ENCODE measurements around the gene SHCBP1.
"Not testable (repeated sequence)": the region's sequence is repeated elsewhere in the genome, so short reads cannot be mapped to it uniquely, and the experiment has no call there.

The SHCBP1 gene

GRCh38 chr16:46627746-46628145, 6.6 kb upstream of the SHCBP1 start:
- Mint-ChIP-seq H3K9me3 (no peaks in the 10 kb centered on the region), H3K4me3 (no peak overlapping the region), H3K4me1 (no peaks in the 10 kb centered on the region), H3K36me3 (ENCODE audit: insufficient read depth) (no peaks in the 10 kb centered on the region), H3K27ac (ENCODE audit: low read depth) (no peak overlapping the region), H3K27me3 (no peaks in the 10 kb centered on the region)
- no peak for ATAC-seq (replicated peaks; ENCODE audit: extremely low read depth, poor library complexity, severe bottlenecking)
- no peak for DNase-seq (ENCODE audit: low spot score in 2 of 2)

GRCh38 chr16:46626681-46627080, 5.5 kb upstream of the SHCBP1 start:
- not testable (repeated sequence) for H3K4me1 Mint-ChIP-seq; DNase-seq (ENCODE audit: low spot score in 2 of 2); H3K27me3 Mint-ChIP-seq; ATAC-seq (replicated peaks; ENCODE audit: extremely low read depth, poor library complexity, severe bottlenecking); H3K4me3 Mint-ChIP-seq; H3K36me3 Mint-ChIP-seq (ENCODE audit: insufficient read depth); H3K27ac Mint-ChIP-seq (ENCODE audit: low read depth); H3K9me3 Mint-ChIP-seq

- H3K4me1 Mint-ChIP-seq, result peaks cover 19% of the 10 kb centered on the region
- H3K9me3 Mint-ChIP-seq; ATAC-seq (replicated peaks; ENCODE audit: extremely low read depth, poor library complexity, severe bottlenecking); H3K4me3 Mint-ChIP-seq; H3K36me3 Mint-ChIP-seq (ENCODE audit: insufficient read depth); H3K27me3 Mint-ChIP-seq; DNase-seq (ENCODE audit: low spot score in 2 of 2); H3K27ac Mint-ChIP-seq (ENCODE audit: low read depth): not testable (repeated sequence)
Observed at GRCh38 chr16:46624862-46625261, 3.7 kb upstream of the SHCBP1 start.

- H3K27ac Mint-ChIP-seq (ENCODE audit: low read depth); H3K4me3 Mint-ChIP-seq; H3K36me3 Mint-ChIP-seq (ENCODE audit: insufficient read depth); H3K27me3 Mint-ChIP-seq; DNase-seq (ENCODE audit: low spot score in 2 of 2); ATAC-seq (replicated peaks; ENCODE audit: extremely low read depth, poor library complexity, severe bottlenecking); H3K9me3 Mint-ChIP-seq: not testable (repeated sequence)
- H3K4me1 Mint-ChIP-seq, result peaks cover 19% of the 10 kb centered on the region
Observed at GRCh38 chr16:46623707-46624106, 2.5 kb upstream of the SHCBP1 start.

- not testable (repeated sequence) for H3K27ac Mint-ChIP-seq (ENCODE audit: low read depth); DNase-seq (ENCODE audit: low spot score in 2 of 2); H3K9me3 Mint-ChIP-seq; ATAC-seq (replicated peaks; ENCODE audit: extremely low read depth, poor library complexity, severe bottlenecking); H3K36me3 Mint-ChIP-seq (ENCODE audit: insufficient read depth); H3K27me3 Mint-ChIP-seq; H3K4me3 Mint-ChIP-seq
- H3K4me1 Mint-ChIP-seq, result peaks cover 19% of the 10 kb centered on the region
Observed at GRCh38 chr16:46623246-46623645, 2.1 kb upstream of the SHCBP1 start.

GRCh38 chr16:46621934-46622676, 926 bp upstream of the SHCBP1 start:
- Mint-ChIP-seq H3K27me3 (no peaks in the 10 kb centered on the region), H3K36me3 (ENCODE audit: insufficient read depth) (peaks cover 8% of the 10 kb centered on the region), H3K4me3 (peak overlapping the region; percentile 89), H3K4me1 (peaks cover 19% of the 10 kb centered on the region), H3K27ac (ENCODE audit: low read depth) (peak overlapping the region; percentile 91), H3K9me3 (no peaks in the 10 kb centered on the region)
- DNase-seq (ENCODE audit: low spot score in 2 of 2) (no peak), ATAC-seq (replicated peaks; ENCODE audit: extremely low read depth, poor library complexity, severe bottlenecking) (no peak)

GRCh38 chr16:46620266-46621005, 743 bp downstream of the SHCBP1 start:
- no peak for DNase-seq (ENCODE audit: low spot score in 2 of 2)
- H3K4me3 Mint-ChIP-seq, result peak overlapping the region; percentile 89
- H3K27me3 Mint-ChIP-seq, result no peaks in the 10 kb centered on the region
- peak overlapping the region; percentile 91 for H3K27ac Mint-ChIP-seq (ENCODE audit: low read depth)
- H3K9me3 Mint-ChIP-seq, result no peaks in the 10 kb centered on the region
- peaks cover 19% of the 10 kb centered on the region for H3K4me1 Mint-ChIP-seq
- H3K36me3 Mint-ChIP-seq (ENCODE audit: insufficient read depth), result peaks cover 10% of the 10 kb centered on the region
- ATAC-seq (replicated peaks; ENCODE audit: extremely low read depth, poor library complexity, severe bottlenecking), result no peak

GRCh38 chr16:46618516-46618915, 2.7 kb downstream of the SHCBP1 start:
- no peaks in the 10 kb centered on the region for H3K9me3 Mint-ChIP-seq
- H3K36me3 Mint-ChIP-seq (ENCODE audit: insufficient read depth), result peaks cover 10% of the 10 kb centered on the region
- no peak overlapping the region for H3K4me3 Mint-ChIP-seq
- no peak for ATAC-seq (replicated peaks; ENCODE audit: extremely low read depth, poor library complexity, severe bottlenecking)
- H3K27ac Mint-ChIP-seq (ENCODE audit: low read depth), result no peak overlapping the region
- no peak for DNase-seq (ENCODE audit: low spot score in 2 of 2)
- peaks cover 19% of the 10 kb centered on the region for H3K4me1 Mint-ChIP-seq
- H3K27me3 Mint-ChIP-seq, result no peaks in the 10 kb centered on the region

- no peaks in the 10 kb centered on the region for H3K27me3 Mint-ChIP-seq
- H3K27ac Mint-ChIP-seq (ENCODE audit: low read depth), result no peak overlapping the region
- no peaks in the 10 kb centered on the region for H3K4me1 Mint-ChIP-seq
- no peak for ATAC-seq (replicated peaks; ENCODE audit: extremely low read depth, poor library complexity, severe bottlenecking)
- peaks cover 2% of the 10 kb centered on the region for H3K36me3 Mint-ChIP-seq (ENCODE audit: insufficient read depth)
- no peaks in the 10 kb centered on the region for H3K9me3 Mint-ChIP-seq
- no peak for DNase-seq (ENCODE audit: low spot score in 2 of 2)
- H3K4me3 Mint-ChIP-seq, result no peak overlapping the region
Observed at GRCh38 chr16:46614006-46614405, 7.2 kb downstream of the SHCBP1 start.

GRCh38 chr16:46613352-46613751, 7.8 kb downstream of the SHCBP1 start:
- H3K27ac Mint-ChIP-seq (ENCODE audit: low read depth), result no peak overlapping the region
- peaks cover 2% of the 10 kb centered on the region for H3K36me3 Mint-ChIP-seq (ENCODE audit: insufficient read depth)
- no peaks in the 10 kb centered on the region for H3K4me1 Mint-ChIP-seq

GRCh38 chr16:46612121-46612520, 9.1 kb downstream of the SHCBP1 start:
- no peaks in the 10 kb centered on the region for H3K4me1 Mint-ChIP-seq
- ATAC-seq (replicated peaks; ENCODE audit: extremely low read depth, poor library complexity, severe bottlenecking), result peak; percentile 24
- H3K27ac Mint-ChIP-seq (ENCODE audit: low read depth), result no peak overlapping the region
- DNase-seq (ENCODE audit: low spot score in 2 of 2), result no peak
- H3K27me3 Mint-ChIP-seq, result no peaks in the 10 kb centered on the region
- H3K9me3 Mint-ChIP-seq, result no peaks in the 10 kb centered on the region
- H3K36me3 Mint-ChIP-seq (ENCODE audit: insufficient read depth), result peaks cover 2% of the 10 kb centered on the region
- H3K4me3 Mint-ChIP-seq, result no peak overlapping the region

More at GRCh38 chr16:46613352-46613751, 7.8 kb downstream of the SHCBP1 start:
- DNase-seq (ENCODE audit: low spot score in 2 of 2), result no peak
- no peak overlapping the region for H3K4me3 Mint-ChIP-seq
- ATAC-seq (replicated peaks; ENCODE audit: extremely low read depth, poor library complexity, severe bottlenecking), result no peak
- no peaks in the 10 kb centered on the region for H3K27me3 Mint-ChIP-seq
- no peaks in the 10 kb centered on the region for H3K9me3 Mint-ChIP-seq

GRCh38 chr16:46607529-46607928, 13.7 kb downstream of the SHCBP1 start:
- Mint-ChIP-seq H3K36me3 (ENCODE audit: insufficient read depth) (no peaks in the 10 kb centered on the region), H3K27me3 (no peaks in the 10 kb centered on the region), H3K4me3 (no peak overlapping the region), H3K4me1 (no peaks in the 10 kb centered on the region), H3K9me3 (no peaks in the 10 kb centered on the region), H3K27ac (ENCODE audit: low read depth) (no peak overlapping the region)
- ATAC-seq (replicated peaks; ENCODE audit: extremely low read depth, poor library complexity, severe bottlenecking), result no peak
- DNase-seq (ENCODE audit: low spot score in 2 of 2), result no peak

- no peaks in the 10 kb centered on the region for H3K9me3 Mint-ChIP-seq
- H3K27me3 Mint-ChIP-seq, result no peaks in the 10 kb centered on the region
- DNase-seq (ENCODE audit: low spot score in 2 of 2) (no peak), ATAC-seq (replicated peaks; ENCODE audit: extremely low read depth, poor library complexity, severe bottlenecking) (no peak)
- no peaks in the 10 kb centered on the region for H3K4me1 Mint-ChIP-seq
- H3K27ac Mint-ChIP-seq (ENCODE audit: low read depth), result no peak overlapping the region
- no peak overlapping the region for H3K4me3 Mint-ChIP-seq
- H3K36me3 Mint-ChIP-seq (ENCODE audit: insufficient read depth), result no peaks in the 10 kb centered on the region
Observed at GRCh38 chr16:46606231-46606630, 14.9 kb downstream of the SHCBP1 start.
